H1 (cell line): Measurements from ENCODE around the gene CRYGA.

Experiments
- BRCA1 ChIP-seq: IDR thresholded peaks from 2 replicates; pipeline ENCODE4 v1.6.1; 2012; ENCODE audit warnings: low read depth, low read length, improper control_type of control experiment
- CTCF ChIP-seq, 3 experiments: IDR thresholded peaks; 1 replicate in 2 of 3; 2 replicates in 1 of 3; pipeline versions ENCODE4 v1.5.1 to v1.6.1; 2011; ENCODE audit warnings: low read length in 3 of 3, mild to moderate bottlenecking in 3 of 3, inconsistent platforms in 2 of 3, low read depth in 1 of 3, moderate library complexity in 1 of 3; ENCODE audit not compliant: insufficient read depth in 1 of 3; ENCODE audit errors: control extremely low read depth in 1 of 3
- EP300 ChIP-seq, 2 experiments: IDR thresholded peaks; 1 replicate in 1 of 2; 2 replicates in 1 of 2; pipeline ENCODE4 v1.6.1; 2011 to 2012; ENCODE audit warnings: low read depth in 2 of 2, low read length in 2 of 2, mild to moderate bottlenecking in 2 of 2, borderline replicate concordance in 1 of 2, inconsistent platforms in 1 of 2, moderate library complexity in 1 of 2
- GTF2F1 ChIP-seq: IDR thresholded peaks from 2 replicates; pipeline ENCODE4 v1.6.1; 2012; ENCODE audit warnings: low read depth, low read length, improper control_type of control experiment, borderline replicate concordance
- MAFK ChIP-seq: IDR thresholded peaks from 2 replicates; pipeline ENCODE4 v1.6.1; 2012; ENCODE audit warnings: low read depth, mild to moderate bottlenecking, improper control_type of control experiment, low read length
- POLR2A ChIP-seq, 2 experiments: IDR thresholded peaks; 1 replicate in 1 of 2; 2 replicates in 1 of 2; pipeline ENCODE4 v1.6.1; 2011; ENCODE audit warnings: low read depth in 2 of 2, low read length in 2 of 2, mild to moderate bottlenecking in 2 of 2; ENCODE audit errors: control extremely low read depth in 1 of 2
- POLR2AphosphoS5 ChIP-seq: IDR thresholded peaks from 2 replicates; pipeline ENCODE4 v1.6.1; 2011; ENCODE audit warnings: low read depth, low read length
- SRF ChIP-seq: IDR thresholded peaks from 2 replicates; pipeline ENCODE4 v1.6.1; 2011; ENCODE audit warnings: mild to moderate bottlenecking, low read depth, low read length, moderate library complexity
- TF ChIP-seq, protein P1 (sequence below): IDR thresholded peaks from 2 replicates; pipeline ENCODE4 v1.6.1; 2011; ENCODE audit warnings: low read length, improper control_type of control experiment
- TF ChIP-seq, protein P2 (sequence below): IDR thresholded peaks from 2 replicates; pipeline ENCODE4 v1.6.1; 2011; ENCODE audit warnings: low read depth, mild to moderate bottlenecking, low read length; ENCODE audit not compliant: insufficient read depth
- TF ChIP-seq, protein P3 (sequence below): IDR thresholded peaks from 2 replicates; pipeline ENCODE4 v1.6.1; 2012; ENCODE audit warnings: low read length, inconsistent platforms

DNA sequence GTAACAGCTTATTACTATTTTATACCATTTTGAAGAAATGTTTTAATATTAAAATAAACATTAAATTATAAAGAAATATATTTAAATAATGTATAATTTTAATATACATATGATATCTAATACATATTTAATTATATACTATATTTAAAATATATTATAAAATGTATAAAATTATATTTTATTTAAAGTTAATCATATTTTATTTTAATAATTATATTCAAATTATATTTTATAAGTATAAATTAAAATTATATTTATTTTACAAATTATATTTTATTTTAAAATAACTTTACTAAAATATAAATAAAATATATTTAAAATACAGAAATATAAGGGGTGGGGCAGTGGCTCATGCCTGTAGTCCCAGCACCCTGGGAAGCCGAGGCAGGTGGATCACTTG is 41.1 kb downstream of the CRYGA start:
- TF ChIP-seq POLR2AphosphoS5 (no peak), CTCF (IDR thresholded peaks at IDR 0.05; ENCODE audit: control extremely low read depth in 1 of 3, insufficient read depth in 1 of 3, low read depth in 1 of 3, low read length in 3 of 3) (no peak), POLR2A (IDR thresholded peaks at IDR 0.05; ENCODE audit: control extremely low read depth in 1 of 2, low read depth in 2 of 2, low read length in 2 of 2) (no peak), GTF2F1 (no peak), EP300 (IDR thresholded peaks at IDR 0.05; ENCODE audit: borderline replicate concordance in 1 of 2, low read depth in 2 of 2, low read length in 2 of 2) (no peak), SRF (no peak), BRCA1 (no peak), MAFK (no peak)
- TF ChIP-seq, protein P1, sequence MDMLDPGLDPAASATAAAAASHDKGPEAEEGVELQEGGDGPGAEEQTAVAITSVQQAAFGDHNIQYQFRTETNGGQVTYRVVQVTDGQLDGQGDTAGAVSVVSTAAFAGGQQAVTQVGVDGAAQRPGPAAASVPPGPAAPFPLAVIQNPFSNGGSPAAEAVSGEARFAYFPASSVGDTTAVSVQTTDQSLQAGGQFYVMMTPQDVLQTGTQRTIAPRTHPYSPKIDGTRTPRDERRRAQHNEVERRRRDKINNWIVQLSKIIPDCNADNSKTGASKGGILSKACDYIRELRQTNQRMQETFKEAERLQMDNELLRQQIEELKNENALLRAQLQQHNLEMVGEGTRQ, result no peak
- TF ChIP-seq, protein P2, sequence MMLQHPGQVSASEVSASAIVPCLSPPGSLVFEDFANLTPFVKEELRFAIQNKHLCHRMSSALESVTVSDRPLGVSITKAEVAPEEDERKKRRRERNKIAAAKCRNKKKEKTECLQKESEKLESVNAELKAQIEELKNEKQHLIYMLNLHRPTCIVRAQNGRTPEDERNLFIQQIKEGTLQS, result no peak
- TF ChIP-seq, protein P3, sequence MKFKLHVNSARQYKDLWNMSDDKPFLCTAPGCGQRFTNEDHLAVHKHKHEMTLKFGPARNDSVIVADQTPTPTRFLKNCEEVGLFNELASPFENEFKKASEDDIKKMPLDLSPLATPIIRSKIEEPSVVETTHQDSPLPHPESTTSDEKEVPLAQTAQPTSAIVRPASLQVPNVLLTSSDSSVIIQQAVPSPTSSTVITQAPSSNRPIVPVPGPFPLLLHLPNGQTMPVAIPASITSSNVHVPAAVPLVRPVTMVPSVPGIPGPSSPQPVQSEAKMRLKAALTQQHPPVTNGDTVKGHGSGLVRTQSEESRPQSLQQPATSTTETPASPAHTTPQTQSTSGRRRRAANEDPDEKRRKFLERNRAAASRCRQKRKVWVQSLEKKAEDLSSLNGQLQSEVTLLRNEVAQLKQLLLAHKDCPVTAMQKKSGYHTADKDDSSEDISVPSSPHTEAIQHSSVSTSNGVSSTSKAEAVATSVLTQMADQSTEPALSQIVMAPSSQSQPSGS, result no peak
